Choroid plexus epithelial cell (primary cell): ENCODE measurements around the gene DAPL1.
A peak's percentile ranks its signal among the peaks of the same experiment; 100 is the strongest.

Source experiments
- DNase-seq: peaks from one replicate; pipeline ENCODE4 v3.0.0-alpha.2; 2010; ENCODE audit warnings: low read depth
- H3K4me3 ChIP-seq: 2 replicates; pipeline ENCODE4 v1.5.1; 2011; ENCODE audit warnings: low read depth, mild to moderate bottlenecking, control low read depth, low read length, moderate library complexity
- CTCF ChIP-seq: conservative IDR thresholded peaks from 2 replicates; pipeline ENCODE4 v1.5.1; 2011; ENCODE audit warnings: low read depth, mild to moderate bottlenecking, control low read depth, inconsistent platforms, low read length, moderate library complexity

The DAPL1 gene

GRCh38 chr2:158815658-158816057, 20.5 kb downstream of the DAPL1 start:
- no peak for TF ChIP-seq CTCF
- no peak overlapping the region for H3K4me3 ChIP-seq
- DNase-seq = no peak

GRCh38 chr2:158817588-158817987, 22.5 kb downstream of the DAPL1 start:
- no peak for TF ChIP-seq CTCF
- DNase-seq = peak; percentile 21
- no peak overlapping the region for H3K4me3 ChIP-seq

GRCh38 chr2:158818511-158818910, 23.4 kb downstream of the DAPL1 start:
- TF ChIP-seq CTCF = no peak
- peak; percentile 64 for DNase-seq
- no peak overlapping the region for H3K4me3 ChIP-seq

- no peak for TF ChIP-seq CTCF
- no peak for DNase-seq
- H3K4me3 ChIP-seq = no peak overlapping the region
Measured at GRCh38 chr2:158822193-158822592, 27.1 kb downstream of the DAPL1 start.

GRCh38 chr2:158823486-158824237, 28.5 kb downstream of the DAPL1 start:
- TF ChIP-seq CTCF = no peak
- H3K4me3 ChIP-seq = no peak overlapping the region
- no peak for DNase-seq

GRCh38 chr2:158825021-158825420, 29.9 kb downstream of the DAPL1 start:
- no peak for DNase-seq
- H3K4me3 ChIP-seq = no peak overlapping the region
- TF ChIP-seq CTCF = no peak

- no peak for TF ChIP-seq CTCF
- no peak for DNase-seq
- H3K4me3 ChIP-seq = no peak overlapping the region
Measured at GRCh38 chr2:158826965-158827364, 31.8 kb downstream of the DAPL1 start.
